Measurements from ENCODE around the gene LNX2.

The LNX2 gene

DNA sequence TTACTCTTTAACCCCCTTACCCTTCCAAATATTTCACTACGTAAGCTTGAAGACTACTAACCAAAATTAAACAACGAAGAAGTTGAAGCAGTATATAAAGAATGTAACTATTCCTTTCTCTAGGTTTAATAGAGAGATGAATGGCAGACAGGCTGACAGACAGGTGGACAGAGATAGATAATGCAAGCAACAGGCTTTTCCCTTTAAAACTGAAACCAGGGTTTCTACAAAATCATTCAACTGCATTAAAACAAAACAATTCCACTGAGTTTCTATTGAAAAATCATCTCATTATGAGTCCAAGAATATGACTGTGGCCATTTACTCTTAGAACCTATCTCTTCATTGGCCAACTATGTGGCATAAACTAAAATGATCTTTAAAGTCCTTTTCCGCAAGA lies 15.2 kb downstream of the LNX2 start:
- no peak for DNase-seq

GRCh38 chr13:27601803-27602202 lies 18.5 kb downstream of the LNX2 start:
- no peak for DNase-seq

- no peak for DNase-seq
Measured at GRCh38 chr13:27601208-27601607, 19.1 kb downstream of the LNX2 start.

DNA sequence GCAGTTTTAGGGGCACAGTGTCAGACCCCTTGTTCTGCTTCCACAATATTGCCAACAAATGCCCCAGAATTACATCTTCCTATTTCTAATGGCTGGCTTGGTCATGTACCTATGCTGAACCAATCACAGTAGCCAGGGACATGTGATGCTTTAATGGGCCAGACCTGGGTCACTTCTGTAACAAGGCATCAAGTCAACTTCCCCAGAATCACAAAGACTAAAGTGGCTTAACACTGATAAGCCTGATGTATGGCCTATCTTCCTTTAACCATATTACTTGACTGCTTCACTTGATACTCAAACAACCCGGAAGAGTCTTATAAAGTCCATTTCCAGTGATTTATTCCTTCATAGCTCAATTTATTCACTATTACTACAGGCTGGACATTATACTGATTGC lies 19.6 kb downstream of the LNX2 start:
- DNase-seq: no peak

DNA sequence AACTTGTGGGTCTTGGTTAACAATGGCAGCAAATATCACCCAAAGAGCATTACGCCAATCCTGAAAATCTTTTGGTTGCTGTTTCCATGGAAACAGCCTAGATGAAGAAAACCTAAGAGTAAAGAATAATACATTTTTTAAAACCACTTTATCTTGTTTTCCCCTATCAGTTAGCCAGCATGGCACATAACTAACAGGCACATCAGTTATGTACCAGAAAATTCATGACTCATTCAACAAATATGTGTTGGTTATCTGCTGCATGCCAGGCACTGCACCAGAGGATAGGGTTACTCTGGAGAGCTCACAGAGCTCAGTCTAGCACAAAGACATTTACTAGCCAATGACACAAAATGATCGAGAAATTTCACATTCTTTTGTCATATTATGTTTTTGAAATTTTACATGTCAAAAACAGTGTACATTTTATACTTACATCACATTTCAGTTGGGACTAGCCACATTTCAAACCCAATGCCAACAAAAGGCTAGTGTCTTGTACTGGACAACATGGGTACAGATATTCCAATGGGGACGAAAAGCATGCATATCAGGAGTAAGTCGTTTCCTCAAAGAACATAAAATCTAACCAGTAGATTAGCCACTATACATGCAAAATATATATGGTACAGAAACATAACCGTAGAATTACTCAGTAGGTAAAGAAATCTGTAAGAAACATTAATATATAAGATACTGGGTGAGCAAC lies 20.3 kb downstream of the LNX2 start:
- no peak for DNase-seq

- DNase-seq: no peak
Measured at GRCh38 chr13:27599096-27599495, 21.2 kb downstream of the LNX2 start.

DNA sequence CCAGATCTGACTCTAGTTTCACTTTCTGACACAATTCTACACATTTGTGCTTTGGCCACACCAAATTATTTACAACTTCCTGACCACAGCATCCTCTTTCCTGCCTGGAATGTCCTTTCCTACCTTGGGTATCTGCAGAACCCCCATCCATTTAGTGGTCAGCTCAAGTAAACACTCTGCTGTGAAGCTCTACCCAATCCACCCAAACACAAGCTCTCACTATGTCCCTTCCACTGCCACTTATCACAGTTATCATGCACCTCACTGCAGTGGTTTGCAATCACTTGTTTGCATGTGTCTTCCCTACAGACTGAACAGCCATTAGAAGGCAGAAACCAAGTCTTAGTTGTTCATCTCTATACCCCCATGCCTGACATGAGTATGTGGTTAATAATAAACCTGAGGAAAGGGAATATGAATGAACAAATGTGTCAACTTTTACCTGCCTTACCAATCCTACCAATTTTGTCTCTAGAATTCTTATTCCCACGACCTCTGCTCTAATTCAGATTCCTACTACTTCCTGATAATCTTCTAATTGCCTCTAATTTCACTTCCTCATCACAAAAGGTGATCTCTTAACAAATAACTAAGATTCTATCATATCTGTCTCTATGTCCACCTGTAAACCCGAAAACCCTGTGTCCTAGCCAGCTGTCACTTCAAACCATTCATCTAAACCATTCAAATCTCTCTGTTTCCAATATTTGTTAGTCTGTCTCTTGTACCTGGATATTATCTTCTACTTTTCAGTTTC lies 25.1 kb downstream of the LNX2 start:
- no peak for DNase-seq

GRCh38 chr13:27593267-27593666 lies 27.1 kb downstream of the LNX2 start:
- DNase-seq: no peak

- DNase-seq: no peak
Measured at GRCh38 chr13:27592865-27593264, 27.5 kb downstream of the LNX2 start.

- no peak for DNase-seq
Measured at GRCh38 chr13:27588405-27588804, 31.9 kb downstream of the LNX2 start.

DNA sequence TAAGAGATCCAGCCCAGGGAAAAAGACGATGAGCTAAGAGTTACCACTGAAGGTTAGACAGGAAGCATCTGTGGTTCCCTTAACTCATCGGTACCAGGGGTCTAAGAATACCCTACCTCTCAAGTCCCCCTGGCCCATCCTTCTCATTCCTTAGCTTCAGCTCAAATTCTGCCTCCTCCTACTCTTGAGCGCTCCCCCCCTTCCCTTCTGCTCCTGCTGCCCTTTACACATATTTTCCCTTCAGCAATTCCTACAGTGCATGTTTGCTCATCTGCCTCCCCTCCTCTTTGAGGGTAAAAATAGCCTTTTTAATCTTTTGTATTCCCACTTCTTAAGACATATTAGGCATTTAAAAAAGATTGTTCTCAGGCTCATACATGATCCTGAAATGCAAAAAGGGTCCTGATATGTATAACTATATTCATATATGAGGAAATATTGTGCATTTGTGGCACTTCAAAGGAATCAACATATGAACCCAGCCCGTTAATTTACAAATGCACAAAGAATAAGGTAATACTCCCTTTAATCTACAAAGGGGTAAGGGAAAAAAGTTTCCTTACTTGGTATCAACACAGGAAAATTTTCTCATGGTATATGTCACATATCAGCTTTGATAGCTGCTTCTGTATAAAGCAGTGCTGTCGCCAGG lies 33.1 kb downstream of the LNX2 start:
- DNase-seq: no peak

DNA sequence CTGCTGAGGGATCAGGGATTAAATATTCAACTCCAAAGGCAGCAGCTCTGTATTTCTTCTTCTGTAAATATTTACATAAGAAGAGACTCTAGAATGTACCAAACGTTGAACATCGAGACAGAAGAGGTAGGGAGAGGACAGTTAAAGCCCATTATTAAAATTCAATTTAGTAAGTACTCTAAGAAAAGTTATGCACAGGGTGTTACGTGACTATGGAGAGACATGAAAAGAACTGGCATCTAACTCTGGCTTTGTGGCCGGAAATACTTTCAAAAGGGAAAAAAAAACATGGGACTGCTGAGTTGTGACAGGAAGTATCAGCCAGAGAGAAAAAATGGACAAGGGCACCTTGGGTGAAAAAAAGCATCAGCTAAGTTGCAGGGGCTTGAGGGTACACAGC lies 36.7 kb downstream of the LNX2 start:
- no peak for DNase-seq

GRCh38 chr13:27578121-27579030 lies 42.0 kb downstream of the LNX2 start:
- no peak for DNase-seq

DNA sequence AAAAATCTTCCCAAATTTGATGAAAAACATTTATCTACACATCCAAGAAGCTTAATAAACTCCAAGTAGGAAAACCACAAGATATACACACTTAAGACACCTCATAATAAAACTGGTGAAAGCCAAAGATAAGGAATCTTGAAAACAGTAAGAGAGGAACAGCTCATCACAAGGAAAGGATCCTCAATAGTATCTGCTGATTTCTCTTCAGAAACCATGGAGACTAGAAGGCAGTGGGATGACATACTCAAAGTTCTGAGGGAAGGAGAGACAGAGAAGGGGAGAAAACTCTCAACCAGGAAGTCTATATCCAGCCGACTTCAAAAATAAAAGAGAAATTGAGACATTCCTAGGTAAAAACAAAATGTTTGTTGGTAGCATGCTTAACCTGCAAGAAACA lies 45.7 kb downstream of the LNX2 start:
- no peak for DNase-seq

DNA sequence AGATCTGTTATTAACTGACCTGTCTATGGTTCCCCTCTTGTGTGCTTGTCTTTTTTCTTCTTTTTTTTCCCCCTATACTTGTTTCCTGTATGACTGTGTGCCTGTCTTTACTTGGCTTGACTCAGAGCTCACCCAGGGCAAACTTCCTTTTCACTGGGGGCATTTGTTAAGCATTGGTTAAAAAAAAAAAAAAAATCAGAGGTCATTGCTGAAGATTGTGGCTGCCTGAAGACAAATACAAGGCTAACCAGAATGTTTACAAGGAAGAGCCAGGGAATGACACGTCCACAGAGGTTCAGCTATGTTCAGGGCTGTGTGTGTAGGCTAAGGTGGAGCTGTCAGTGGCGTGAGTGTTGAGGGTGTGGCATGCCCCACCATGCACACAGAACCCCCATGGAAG lies 47.1 kb downstream of the LNX2 start:
- DNase-seq: no peak

DNA sequence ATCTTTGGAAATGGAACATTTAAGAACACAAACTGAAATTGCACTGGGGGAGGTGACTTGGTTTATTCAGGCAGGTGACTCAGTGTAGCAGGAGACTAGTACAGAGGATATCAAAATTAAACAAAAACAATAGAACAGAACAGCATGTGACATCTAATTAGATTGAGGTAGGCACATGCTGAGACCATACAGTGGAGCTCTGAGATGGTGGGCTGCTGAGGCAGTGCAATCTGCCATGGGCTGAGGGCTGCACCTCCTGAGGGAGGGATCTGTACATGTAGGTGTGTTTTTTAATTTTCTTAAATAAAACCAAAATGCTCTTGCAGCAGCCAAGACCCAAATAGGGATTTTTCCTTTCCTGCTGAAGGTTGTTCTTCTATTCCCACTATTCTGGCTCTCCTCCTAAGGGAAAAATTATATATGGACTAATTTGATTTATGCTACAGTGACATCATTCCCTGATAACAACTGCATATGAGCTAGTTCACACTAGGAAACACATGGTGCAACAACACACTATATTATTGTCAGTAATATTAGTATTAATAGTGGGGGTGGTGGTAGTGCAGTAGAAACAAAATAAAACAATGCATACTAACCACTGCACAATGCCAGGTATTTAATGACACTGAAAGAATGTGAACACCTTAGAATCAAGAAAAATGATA lies 48.0 kb downstream of the LNX2 start:
- DNase-seq: no peak

DNA sequence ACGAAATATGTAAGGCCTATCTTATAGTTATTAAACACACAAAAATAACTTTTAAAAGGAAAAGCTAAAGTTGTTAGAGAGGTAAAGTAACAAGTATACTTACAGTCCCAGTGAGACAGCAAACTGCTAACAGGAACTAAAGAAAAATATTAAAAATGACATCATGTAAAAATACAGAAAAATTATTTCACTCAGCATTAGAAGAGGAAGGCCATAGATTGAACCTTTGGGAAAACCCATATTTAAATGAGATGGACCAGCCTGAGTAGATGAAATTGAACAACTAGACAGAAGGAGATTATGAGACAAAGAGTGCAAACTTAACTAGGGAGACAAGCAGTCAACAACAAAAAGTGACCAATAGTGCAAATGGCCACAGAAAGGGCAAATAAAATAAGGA lies 49.4 kb downstream of the LNX2 start:
- DNase-seq: no peak

- DNase-seq: no peak
Measured at GRCh38 chr13:27569405-27569804, 50.9 kb downstream of the LNX2 start.

DNA sequence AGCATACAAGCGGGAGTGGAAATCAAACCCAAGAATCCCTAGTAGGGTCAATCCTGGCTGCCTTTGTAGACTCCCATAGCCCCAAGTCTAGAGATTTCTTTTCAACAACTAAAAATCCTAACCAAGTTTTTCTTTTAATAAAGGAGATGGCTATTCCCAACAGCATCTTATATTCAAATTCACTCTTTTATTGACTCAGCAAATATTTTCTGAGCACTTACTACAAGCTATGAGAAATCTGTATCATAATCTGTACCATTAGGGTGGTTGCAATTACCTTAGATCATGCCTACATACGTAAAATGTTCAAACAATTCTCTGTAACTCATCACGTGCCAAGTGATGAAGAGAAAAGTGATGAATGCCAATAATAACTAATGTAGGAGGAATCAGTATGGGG lies 54.5 kb downstream of the LNX2 start:
- no peak for DNase-seq

GRCh38 chr13:27562457-27562856 lies 57.9 kb downstream of the LNX2 start:
- no peak for DNase-seq

GRCh38 chr13:27559719-27560118 lies 60.6 kb downstream of the LNX2 start:
- DNase-seq: peak; percentile 28 to 33

- peak in 1 of 2 donors; percentile 11 for DNase-seq
Measured at GRCh38 chr13:27556109-27556508, 64.2 kb downstream of the LNX2 start.

Measured in CD4-positive, alpha-beta T cell treated with Interleukin-1 beta for 1 hour (primary cell).